ENCODE results near the gene HDAC4.
"Not testable (repeated sequence)": the region's sequence is repeated elsewhere in the genome, so short reads cannot be mapped to it uniquely, and the experiment has no call there.

HDAC4 gene

GRCh38 chr2:239044336-239044735 lies 356.5 kb downstream of the HDAC4 start:
- no peak for DNase-seq (ENCODE audit: low spot score)

- DNase-seq (ENCODE audit: low spot score) = no peak
These were observed 357.5 kb downstream of the HDAC4 start for GRCh38 chr2:239043326-239043725.

- DNase-seq (ENCODE audit: low spot score) = no peak
These were observed 358.1 kb downstream of the HDAC4 start for GRCh38 chr2:239042551-239043320.

- DNase-seq (ENCODE audit: low spot score) = no peak
These were observed 358.8 kb downstream of the HDAC4 start for GRCh38 chr2:239042046-239042445.

GRCh38 chr2:239041062-239041461 lies 359.8 kb downstream of the HDAC4 start:
- DNase-seq (ENCODE audit: low spot score) = no peak

GRCh38 chr2:239040152-239040761 lies 360.6 kb downstream of the HDAC4 start:
- DNase-seq (ENCODE audit: low spot score) = no peak

GRCh38 chr2:239039479-239039861 lies 361.4 kb downstream of the HDAC4 start:
- DNase-seq (ENCODE audit: low spot score) = no peak

GRCh38 chr2:239038773-239039478 lies 361.9 kb downstream of the HDAC4 start:
- no peak for DNase-seq (ENCODE audit: low spot score)

GRCh38 chr2:239038284-239038683 lies 362.5 kb downstream of the HDAC4 start:
- DNase-seq (ENCODE audit: low spot score) = not testable (repeated sequence)

- DNase-seq (ENCODE audit: low spot score) = no peak
These were observed 363.3 kb downstream of the HDAC4 start for GRCh38 chr2:239037559-239037910.

GRCh38 chr2:239036819-239037558 lies 363.8 kb downstream of the HDAC4 start:
- DNase-seq (ENCODE audit: low spot score) = no peak

GRCh38 chr2:239035997-239036731 lies 364.7 kb downstream of the HDAC4 start:
- no peak for DNase-seq (ENCODE audit: low spot score)

GRCh38 chr2:239035361-239035814 lies 365.4 kb downstream of the HDAC4 start:
- DNase-seq (ENCODE audit: low spot score) = peak; percentile 49

GRCh38 chr2:239034561-239035341 lies 366.1 kb downstream of the HDAC4 start:
- DNase-seq (ENCODE audit: low spot score) = no peak

GRCh38 chr2:239033801-239034560 lies 366.8 kb downstream of the HDAC4 start:
- DNase-seq (ENCODE audit: low spot score) = no peak

GRCh38 chr2:239029958-239030357 lies 370.9 kb downstream of the HDAC4 start:
- no peak for DNase-seq (ENCODE audit: low spot score)

GRCh38 chr2:239028253-239028619 lies 372.6 kb downstream of the HDAC4 start:
- DNase-seq (ENCODE audit: low spot score) = no peak

- no peak for DNase-seq (ENCODE audit: low spot score)
These were observed 373.2 kb downstream of the HDAC4 start for GRCh38 chr2:239027391-239028252.

GRCh38 chr2:239026711-239027361 lies 374.0 kb downstream of the HDAC4 start:
- DNase-seq (ENCODE audit: low spot score) = no peak

Measured in CD4-positive, alpha-beta T cell treated with Interleukin-15 for 4 hours (primary cell).